ENCODE results near the gene RNF20.
"Not testable (repeated sequence)": the region's sequence is repeated elsewhere in the genome, so short reads cannot be mapped to it uniquely, and the experiment has no call there.

RNF20 gene

DNA sequence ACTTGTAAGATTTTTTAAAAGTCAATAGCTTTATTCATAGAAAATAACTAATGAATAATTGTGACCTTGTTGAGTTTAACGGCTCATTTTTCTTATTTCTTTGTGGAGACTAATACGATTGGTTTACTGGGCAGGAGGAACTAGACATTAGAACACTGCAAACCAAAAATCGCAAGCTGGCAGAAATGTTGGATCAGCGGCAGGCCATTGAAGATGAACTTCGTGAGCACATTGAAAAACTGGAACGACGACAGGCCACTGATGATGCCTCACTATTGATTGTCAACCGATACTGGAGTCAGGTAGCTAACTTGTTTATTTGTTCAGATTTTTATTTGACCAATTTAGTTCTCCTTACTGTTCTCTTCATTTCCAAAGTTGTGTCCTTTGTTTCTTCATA, 6.4 kb downstream of the RNF20 start:
- DNase-seq, result no peak

DNA sequence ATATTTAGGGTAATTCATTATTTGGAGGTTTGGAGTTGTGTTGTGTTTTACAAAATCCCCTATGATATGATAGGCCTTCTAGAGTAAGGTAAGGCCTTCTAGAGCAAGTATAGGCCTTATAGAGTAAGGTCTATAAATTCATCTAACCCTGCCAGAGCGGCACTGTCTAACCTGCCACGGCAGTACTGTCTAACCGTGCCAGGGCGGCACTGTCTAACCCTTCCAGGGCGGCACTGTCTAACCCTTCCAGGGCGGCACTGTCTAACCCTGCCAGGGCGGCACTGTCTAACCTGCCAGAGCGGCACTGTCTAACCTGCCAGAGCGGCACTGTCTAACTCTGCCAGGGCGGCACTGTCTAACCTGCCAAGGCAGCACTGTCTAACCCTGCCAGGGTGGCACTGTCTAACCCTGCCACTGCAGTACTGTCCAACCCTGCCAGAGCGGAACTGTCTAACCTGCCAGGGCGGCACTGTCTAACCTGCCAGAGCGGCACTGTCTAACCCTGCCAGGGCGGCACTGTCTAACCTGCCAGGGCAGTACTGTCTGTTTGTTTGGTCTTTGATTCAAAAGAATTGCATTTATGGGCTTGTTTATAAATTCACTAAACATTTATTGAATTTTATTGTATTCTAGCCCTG, 9.6 kb downstream of the RNF20 start:
- no peak for DNase-seq

DNA sequence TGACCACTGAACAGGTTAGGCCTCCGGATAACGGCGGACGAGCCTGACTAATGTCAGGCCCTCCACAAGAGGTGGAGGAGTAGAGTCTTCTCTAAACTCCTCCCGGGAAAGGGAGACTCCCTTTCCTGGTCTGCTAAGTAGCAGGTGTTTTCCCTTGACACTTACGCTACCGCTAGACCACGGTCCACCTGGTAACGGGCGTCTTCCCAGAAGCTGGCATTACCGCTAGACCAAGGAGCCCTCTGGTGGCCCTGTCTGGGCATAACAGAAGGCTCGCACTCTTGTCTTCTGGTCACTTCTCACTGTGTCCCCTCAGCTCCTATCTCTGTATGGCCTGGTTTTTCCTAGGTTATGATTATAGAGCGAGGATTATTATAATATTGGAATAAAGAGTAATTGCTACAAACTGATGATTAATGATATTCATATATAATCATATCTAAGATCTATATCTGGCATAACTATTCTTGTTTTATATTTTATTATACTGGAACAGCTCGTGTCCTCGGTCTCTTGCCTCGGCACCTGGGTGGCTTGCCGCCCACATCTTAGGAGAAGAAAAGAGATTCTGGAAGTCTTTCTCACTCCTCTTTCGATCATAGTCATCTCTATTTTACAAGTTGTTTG, 15.9 kb downstream of the RNF20 start:
- not testable (repeated sequence) for DNase-seq

DNA sequence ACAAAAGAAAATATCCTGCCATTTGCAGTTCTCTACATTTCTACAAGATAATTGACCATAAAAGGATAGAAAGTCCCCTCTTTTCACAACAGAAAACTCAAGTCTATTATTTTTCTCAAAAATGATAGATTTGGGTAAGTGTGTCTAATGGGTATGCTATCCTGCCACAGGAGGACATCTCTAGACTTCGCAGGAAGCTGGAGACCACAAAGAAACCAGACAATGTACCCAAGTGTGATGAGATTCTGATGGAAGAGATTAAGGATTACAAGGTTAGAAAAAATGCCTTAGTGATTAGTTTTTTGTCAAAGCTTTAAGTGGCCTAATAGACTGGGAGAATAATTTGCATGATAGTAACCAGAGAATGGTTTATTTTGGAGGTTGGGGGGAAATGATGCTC, 28.1 kb downstream of the RNF20 start:
- DNase-seq, result no peak

DNA sequence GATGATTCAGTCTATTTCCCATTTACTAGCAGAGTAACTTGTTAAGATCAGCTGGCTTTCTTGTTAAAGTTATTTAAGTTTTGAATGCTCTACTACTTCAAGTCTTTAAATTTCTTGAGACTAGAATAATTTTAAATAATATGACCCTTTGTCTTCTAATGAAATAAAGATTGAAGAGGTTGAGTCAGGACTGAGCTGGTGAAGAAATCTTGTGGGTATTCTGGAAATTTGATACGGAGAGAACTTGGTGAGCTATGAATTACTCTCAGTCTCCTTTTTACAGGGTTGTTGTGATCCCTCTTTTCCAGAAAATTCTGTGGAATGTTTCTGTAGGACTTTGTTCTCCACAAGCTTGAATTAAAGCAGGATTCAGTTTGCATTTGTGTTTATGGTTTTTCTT, 29.3 kb downstream of the RNF20 start:
- DNase-seq, result no peak

DNA sequence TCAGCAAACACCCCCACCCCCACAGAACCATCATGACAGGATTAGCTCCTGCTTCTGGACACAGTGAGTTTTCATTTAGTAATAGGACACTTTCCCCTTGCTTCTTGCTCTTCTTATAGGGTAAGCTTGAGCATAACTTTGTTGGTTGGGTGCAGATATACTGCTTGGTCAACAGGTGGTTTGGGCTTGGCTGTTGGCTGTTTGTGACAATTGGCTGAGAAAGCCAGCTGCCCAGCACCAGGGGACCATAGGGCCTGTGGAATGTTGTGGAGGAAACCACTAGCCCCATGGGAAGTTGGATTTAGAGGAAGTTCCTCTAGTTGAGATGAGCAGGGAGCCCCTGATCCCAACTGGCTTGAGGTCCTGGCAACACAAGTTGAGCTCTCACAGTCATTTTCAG, 30.6 kb downstream of the RNF20 start:
- DNase-seq, result no peak

DNA sequence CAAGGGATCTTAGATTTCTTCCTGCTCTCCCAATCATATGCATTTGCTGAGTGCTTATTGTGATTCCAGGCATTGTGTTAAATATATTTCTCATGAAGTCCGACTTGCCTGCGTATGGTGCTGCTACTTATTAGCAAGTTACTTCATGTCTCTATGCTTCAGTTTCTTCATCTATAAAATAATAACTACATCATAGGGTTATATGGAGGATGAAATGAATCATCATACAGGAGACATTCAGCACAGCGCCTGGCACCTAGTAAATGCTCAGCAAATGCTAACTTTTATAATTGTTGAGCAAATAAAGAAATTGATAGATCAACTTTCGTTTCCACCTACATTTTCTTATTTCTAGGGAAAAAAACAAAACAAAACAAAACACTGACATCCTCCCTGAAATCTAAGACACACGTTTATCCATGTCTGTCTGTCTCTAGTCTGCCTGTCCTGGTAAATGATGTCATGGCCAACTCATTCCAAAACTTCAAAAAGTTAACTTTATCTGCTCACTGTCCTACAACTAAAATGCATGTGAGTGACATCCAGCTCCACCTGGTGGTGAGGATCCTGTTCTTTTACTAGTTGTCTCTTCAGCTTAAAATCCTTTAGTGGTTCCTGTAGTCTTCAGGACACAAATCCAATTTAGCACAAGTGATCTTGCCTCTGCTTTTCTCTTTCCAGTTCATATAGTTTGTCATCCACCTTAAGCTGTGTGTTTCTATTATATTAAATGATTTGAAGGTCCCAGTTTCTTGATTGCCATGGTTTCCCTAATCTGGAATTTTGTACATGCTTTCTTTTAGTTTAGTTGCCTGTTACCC, 33.5 kb downstream of the RNF20 start:
- no peak for DNase-seq

DNA sequence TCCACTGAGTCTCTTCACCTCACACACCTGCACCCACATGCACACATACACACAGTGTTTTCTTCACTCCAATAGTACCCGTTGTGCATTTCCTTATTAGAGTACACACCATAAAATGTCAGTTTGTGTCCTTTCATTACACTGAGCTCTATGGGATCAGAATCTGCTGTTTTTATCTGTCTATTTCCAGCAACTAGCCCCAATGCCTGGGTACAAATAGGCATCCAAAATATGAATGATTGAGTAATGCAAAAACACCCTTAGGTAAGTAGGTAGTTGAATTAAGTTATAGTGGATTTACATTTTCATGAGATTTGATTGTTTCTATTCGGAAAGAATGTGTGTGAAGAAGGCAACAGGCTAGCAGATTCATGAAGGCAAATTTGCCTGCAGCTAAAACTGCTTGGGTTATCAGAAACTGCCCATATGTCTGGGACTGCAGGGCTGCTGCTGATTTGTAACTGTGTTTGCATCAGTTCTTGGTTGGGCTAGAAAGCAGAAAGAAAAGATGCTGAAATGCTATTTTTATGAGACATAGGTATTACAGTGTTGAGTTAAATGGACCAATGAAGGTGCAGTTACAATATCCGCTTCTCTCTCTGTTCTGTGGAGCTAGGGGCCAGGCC, 34.2 kb downstream of the RNF20 start:
- DNase-seq, result no peak

DNA sequence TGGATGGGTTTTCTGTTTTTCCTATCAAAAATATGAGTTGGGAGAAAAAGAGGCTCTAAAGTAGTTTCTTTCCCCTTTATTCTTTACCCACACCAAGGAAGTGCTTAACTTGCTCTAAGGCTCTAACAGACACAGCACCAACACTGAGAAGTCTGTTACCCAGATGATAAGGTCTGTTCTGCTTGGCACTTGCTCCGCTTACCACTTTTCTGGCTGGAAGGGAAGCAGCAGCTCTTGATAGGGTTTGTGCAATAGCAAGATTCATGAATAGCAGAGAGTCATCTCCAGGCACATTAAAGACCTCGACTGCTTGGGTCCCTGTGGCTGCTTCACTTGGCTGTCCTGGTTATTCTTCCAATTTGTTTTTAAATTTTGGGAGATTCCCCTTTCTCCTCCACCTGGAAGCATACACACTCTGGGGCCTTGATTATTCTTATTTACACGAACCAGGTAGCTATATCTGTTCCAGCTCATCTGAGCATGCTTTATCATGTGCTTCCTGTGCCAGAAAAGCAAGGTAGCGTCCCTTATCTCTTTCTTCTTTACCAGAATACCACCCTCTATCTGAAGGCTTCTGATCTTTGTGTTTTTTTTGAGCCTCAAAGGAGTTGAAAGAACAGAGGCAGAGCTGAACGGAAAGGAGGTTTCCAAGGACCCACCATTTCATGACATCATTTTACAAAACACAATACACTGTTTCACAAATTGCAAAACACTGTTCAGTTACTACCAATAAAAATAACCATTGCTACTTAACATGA, 36.3 kb downstream of the RNF20 start:
- no peak for DNase-seq

DNA sequence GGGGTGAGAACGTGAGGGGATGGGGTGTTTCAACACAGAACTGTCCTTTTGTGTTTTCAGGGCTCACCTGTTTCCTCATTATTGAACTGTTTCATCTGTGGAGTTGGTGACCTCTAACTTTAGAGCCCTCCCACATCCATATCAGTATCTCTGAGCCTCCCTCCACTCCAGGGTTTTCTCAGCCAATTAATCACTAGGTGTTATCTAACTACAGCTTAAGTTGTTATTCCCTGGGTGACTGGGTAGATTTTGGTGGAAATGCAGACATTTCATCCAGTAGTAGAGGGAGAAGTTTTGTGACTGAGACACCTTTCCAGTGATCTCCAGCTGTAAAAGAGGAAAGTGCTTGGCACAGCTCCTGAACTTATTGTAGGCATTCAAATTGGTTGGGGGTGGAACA, 37.5 kb downstream of the RNF20 start:
- no peak for DNase-seq

DNA sequence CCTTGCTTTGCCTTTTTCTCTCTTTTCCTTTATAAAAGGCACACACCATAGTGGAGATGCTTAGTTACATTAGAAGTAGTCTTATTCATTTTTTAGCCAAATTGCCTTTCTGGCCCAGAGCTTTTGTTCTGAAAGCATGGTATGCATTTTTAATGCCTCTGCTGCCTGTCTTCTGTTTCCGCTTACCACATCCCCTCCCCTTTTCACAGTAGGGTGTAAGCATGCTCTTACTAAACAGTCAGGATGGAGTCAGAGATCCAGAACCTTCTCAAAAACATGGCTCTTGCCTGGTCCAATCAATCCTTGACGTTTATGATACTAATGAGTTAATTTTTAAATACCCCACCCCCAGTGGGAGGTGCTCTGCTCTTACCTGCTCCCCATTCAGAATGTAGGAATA, 38.7 kb downstream of the RNF20 start:
- DNase-seq, result no peak

DNA sequence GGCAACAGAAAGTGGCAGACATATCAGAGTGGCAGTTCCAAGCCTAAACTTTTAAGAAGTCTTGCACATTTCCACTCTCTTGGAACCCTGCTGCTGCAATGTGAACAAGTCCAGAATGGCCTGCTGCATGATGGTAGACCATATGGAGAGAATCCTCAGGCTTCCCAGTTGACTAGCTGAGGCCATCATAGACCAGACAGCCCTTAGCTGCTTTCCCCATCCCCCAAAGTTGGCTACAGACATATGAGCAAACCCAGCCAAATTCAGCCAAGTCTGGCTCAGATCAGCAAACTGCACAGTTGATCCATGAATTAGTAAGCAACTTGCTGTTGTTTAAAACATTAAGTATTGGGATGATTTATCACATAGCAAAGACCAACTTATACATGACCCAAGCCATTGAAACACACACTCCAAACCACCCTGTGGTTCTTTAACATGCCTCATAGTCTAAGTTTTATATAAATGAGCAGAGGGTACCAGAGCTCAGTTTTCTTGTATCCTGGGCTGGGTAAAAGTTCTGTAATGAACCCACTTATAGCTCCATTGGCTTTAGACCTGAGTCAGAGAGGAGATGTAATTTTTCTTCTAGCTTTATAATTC, 41.2 kb downstream of the RNF20 start:
- no peak for DNase-seq

DNA sequence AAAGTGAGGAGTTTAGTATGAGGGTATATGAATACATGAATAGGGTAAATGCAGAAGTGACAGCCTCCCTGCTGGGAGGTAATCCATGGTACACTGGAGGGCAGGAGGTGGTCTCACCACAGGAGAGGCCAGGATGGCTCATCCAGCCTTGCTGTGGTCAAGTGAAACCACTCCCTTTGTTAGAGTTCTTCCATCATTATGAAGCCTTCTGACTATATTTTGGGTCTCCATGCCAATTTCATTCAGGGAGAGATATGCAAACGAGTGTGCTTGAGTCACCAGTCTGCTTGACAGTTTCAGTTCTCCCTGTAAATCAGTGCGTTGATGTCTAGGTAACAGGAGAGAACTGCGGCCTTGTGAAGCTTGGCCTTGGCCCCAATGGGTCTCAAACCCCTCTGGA, 44.7 kb downstream of the RNF20 start:
- no peak for DNase-seq

DNA sequence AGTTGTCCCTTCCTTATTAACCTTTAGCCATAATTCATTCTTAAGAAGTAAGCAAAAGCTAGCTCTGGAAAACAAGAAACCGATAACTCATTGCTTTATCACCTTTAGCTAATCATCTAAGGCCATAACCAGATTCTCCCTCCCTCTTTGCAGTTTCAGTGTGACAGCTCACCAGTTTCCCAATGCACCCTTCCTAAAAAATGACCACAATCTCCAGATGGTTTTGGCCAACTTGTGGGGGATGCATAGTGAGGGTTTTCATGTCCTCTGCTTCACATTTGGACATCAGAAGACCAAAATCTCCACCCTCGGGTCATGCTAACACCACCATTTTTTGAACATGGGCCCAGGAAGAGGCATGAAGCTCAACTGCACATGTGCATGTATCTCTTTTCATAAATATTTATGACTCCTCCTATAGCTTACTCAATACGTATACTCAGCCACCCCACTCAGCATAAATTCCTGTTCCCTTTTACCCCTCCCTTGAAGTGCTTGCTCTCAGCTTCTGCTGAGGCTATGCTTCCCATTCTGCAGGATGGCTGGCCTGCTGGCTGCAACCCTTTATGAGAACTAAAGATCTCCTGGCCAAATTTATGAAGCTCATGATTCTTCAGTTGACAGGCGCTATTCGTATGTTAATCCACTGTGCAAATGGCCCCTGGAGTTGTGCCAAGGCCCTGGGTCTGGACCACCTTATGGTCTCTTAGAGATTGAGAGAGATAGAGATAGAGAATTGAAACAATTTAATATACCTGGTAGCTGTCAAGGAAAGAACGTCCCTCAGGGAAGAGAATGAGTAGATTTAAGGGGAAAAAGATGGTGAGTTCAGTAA, 46.3 kb downstream of the RNF20 start:
- DNase-seq, result no peak

DNA sequence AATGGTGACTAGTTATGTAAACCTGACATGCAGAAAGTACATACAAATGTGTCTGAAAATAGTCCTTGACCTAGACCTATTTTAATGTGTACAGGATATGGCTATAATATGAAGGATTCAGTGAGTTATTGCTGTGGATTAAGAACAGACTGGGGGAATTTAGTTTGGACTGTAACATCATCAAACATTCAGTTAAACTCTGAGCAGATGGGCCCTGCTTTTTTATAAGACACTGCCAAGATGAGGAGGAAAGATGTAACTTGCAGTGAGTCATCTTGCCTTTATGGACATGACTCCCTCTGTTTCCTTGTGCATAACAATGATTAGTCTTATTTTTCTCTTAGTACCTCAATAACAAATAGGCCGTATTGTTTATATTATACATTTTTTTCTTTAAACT, 48.9 kb downstream of the RNF20 start:
- DNase-seq, result peak; percentile 56

DNA sequence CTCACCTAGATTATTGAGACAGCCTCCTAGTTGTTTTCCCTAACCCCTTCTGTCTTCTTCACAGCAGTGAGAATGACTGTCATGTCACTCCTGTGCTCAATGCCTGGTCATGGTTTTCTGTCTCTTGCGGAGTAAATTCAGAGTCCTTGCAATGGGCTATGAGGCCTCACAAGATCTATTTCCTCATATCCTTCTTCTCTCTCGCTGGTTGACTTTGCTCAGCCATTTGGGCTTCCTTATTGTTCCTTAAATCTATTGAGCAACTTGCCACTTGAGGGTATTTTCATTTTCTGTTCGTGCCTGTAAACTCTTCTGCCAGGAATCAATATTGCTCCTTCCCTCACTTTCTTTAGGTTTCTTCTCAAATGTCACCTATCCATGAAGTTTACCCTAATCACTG, 52.1 kb downstream of the RNF20 start:
- DNase-seq, result no peak

DNA sequence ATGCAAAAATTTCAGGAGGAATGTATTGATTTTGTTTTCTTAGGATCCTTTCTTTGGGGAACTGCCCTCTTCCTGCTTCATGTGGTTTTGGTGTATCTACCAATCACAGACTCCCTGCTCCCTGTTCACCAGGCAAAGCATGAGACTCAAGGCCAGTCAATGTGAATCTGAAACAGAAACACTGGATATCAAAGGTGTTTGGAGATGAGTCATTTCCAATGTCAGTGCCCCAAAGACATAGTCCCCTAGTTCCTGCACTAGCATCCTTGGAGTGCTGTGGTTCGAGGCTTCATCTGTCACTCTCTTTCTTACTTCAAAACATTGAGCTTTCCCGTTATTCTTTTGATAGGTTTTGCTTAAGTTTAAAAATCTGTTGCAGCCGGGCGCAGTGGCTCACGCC, 53.0 kb downstream of the RNF20 start:
- DNase-seq, result no peak

DNA sequence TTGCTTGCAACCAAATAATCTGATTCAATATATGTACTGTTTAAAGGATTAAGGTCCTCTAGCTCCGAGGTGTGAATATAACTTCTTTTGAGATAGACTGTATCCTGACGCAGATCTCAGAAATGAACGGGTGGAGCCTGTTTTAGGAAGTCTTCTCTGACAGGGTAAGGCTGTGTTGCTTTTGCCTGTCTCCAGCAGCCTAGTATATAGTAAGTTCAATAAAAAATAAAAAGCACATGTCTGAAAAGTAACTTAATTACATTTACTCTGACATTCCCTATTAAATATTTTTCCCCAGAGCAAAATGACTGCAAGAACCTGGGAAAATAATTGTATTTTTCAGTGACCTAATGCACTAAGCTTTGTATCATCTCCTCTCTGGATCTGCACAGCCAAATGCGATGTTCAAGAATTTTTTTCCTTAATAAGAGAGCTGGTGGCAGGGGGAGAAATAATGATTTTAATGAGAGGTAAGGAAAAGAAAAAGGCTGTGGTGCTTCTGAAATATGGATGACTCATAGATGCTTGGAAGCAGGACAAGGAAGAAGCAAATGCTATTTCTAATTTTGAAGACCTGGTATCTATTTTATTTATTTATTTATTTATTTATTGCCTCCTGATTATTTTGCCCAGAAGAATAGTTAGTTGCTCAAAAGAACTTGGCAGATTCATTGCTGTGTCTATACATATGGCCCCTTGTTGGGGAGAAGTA, 53.8 kb downstream of the RNF20 start:
- DNase-seq, result no peak

DNA sequence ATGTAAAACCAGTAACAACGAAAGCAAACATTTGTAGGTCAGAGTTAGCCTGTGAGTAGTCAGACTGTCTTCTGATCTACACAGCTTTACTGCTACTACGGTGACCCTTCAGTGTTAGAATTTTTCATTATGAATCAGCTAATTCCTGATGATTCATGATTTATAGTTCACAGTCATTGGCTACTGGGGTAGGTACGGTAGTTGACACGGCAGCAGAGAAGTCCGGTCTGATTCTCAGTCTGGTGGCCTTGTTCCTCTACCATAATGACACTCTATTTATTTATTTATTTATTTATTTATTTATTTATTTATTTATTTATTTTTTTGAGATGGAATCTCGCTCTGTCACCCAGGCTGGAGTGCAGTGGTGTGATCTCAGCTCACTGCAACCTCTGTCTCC, 56.4 kb downstream of the RNF20 start:
- not testable (repeated sequence) for DNase-seq

DNA sequence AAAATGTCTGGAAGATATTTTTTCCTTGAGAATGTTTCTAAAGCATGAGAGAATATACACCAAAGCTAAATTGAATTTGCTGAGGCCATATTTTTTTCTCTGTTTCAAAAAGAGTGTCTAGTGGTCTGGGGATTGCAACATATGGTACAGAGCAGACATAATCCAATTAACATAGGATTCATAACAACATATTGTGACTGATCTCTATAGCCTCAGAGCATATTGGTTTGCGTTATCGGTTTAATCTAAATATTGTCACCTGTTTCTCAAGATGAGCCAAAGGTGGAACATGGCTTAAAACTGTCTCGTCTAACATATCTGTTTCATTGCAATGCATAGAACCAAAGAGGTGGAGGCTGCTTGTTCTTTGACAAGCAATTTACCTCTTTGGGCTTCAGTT, 57.2 kb downstream of the RNF20 start:
- peak; percentile 20 for DNase-seq

Data from DMS 273 treated with DMSO at 0.1 percent for 48 hours (cell line).